Measurements from ENCODE around the gene GPR173.
A peak's percentile ranks its signal among the peaks of the same experiment; 100 is the strongest.

GPR173 gene, protein sequence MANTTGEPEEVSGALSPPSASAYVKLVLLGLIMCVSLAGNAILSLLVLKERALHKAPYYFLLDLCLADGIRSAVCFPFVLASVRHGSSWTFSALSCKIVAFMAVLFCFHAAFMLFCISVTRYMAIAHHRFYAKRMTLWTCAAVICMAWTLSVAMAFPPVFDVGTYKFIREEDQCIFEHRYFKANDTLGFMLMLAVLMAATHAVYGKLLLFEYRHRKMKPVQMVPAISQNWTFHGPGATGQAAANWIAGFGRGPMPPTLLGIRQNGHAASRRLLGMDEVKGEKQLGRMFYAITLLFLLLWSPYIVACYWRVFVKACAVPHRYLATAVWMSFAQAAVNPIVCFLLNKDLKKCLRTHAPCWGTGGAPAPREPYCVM

GRCh38 chrX:53048169-53049126 lies at the start of gene GPR173:
GPR173 (plus strand) TSS chrX:53048789; CDS start chrX:53076622, 27,833 bp downstream.
- FAIRE-seq = no peak
- no peak for TF ChIP-seq POLR2A (IDR thresholded peaks at IDR 0.05; ENCODE audit: low read depth, low read length)
- DNase-seq (ENCODE audit: insufficient read length, low spot score) = peak; percentile 14

GRCh38 chrX:53000447-53001135 lies 48.0 kb upstream of the GPR173 start:
- DNase-seq (ENCODE audit: insufficient read length, low spot score) (no peak), FAIRE-seq (no peak)
- TF ChIP-seq POLR2A (IDR thresholded peaks at IDR 0.05; ENCODE audit: low read depth, low read length) = no peak

DNA sequence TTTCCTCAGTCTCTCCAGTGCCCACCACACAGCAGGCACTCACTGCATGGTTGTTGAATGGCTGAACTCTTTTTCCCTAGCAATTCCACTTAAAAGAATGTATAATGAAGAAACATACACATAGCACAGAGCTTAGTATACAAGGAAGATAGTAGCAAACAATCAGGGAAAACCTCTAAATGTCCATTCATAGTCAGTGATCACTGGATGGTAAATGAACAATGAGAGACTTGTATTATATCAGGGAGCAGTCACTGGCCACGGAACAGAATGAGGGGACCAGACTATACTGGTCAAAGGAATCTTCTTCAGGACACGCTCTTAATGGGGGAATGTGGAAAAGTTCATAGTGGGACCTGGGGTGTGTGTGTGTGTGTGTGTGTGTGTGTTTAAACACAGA lies 46.6 kb upstream of the GPR173 start:
- no peak for TF ChIP-seq POLR2A (IDR thresholded peaks at IDR 0.05; ENCODE audit: low read depth, low read length)
- FAIRE-seq (no peak), DNase-seq (ENCODE audit: insufficient read length, low spot score) (no peak)

- no peak for FAIRE-seq
- DNase-seq (ENCODE audit: insufficient read length, low spot score) = no peak
- TF ChIP-seq POLR2A (IDR thresholded peaks at IDR 0.05; ENCODE audit: low read depth, low read length) = no peak
Measured at GRCh38 chrX:53003111-53003510, 45.5 kb upstream of the GPR173 start.

- FAIRE-seq (no peak), DNase-seq (ENCODE audit: insufficient read length, low spot score) (no peak)
- TF ChIP-seq POLR2A (IDR thresholded peaks at IDR 0.05; ENCODE audit: low read depth, low read length) = no peak
Measured at GRCh38 chrX:53004038-53004437, 44.6 kb upstream of the GPR173 start.

- no peak for TF ChIP-seq POLR2A (IDR thresholded peaks at IDR 0.05; ENCODE audit: low read depth, low read length)
- FAIRE-seq (no peak), DNase-seq (ENCODE audit: insufficient read length, low spot score) (no peak)
Measured at GRCh38 chrX:53004811-53005210, 43.8 kb upstream of the GPR173 start.

DNA sequence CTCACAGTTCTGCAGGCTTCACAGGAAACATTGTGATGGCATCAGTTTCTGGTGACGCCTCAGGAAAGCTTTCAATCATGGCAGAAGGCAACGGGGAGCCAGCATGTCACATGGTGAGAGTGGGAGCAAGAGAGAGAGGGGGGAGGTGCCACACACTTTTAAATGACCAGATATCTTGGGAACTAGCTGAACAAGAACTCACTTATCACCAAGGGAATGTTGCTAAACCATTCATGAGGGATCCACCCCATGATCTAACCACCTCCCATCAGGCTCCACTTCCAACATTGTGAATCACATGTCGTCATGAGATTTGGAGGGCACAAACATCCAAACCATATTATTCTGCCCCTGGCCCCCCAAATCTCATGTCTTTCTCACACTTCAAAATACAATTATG lies 43.3 kb upstream of the GPR173 start:
- no peak for TF ChIP-seq POLR2A (IDR thresholded peaks at IDR 0.05; ENCODE audit: low read depth, low read length)
- no peak for DNase-seq (ENCODE audit: insufficient read length, low spot score)
- no peak for FAIRE-seq

- no peak for DNase-seq (ENCODE audit: insufficient read length, low spot score)
- TF ChIP-seq POLR2A (IDR thresholded peaks at IDR 0.05; ENCODE audit: low read depth, low read length) = no peak
- FAIRE-seq = no peak
Measured at GRCh38 chrX:53009032-53009431, 39.6 kb upstream of the GPR173 start.

DNA sequence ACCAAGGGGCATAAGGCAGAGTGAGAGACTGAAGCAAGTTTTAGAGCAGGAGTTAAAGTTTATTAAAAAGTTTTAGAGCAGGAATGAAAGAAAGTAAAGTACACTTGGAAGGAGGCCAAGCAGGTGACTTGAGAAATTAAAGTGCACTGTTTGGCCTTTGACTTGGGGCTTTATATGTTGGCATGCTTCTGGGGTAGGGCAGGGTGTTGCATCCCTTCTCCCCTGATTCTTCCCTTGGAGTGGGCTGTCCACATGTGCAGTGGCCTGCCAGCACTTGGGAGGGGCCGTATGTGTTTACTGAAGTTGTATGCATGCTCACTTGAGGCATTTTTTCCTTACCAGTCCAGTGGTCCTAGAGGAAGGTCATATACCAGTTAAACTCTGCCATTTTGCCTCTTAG lies 35.3 kb upstream of the GPR173 start:
- no peak for DNase-seq (ENCODE audit: insufficient read length, low spot score)
- FAIRE-seq = no peak
- no peak for TF ChIP-seq POLR2A (IDR thresholded peaks at IDR 0.05; ENCODE audit: low read depth, low read length)

- TF ChIP-seq POLR2A (IDR thresholded peaks at IDR 0.05; ENCODE audit: low read depth, low read length) = no peak
- DNase-seq (ENCODE audit: insufficient read length, low spot score) = no peak
- no peak for FAIRE-seq
Measured at GRCh38 chrX:53018627-53019026, 30.0 kb upstream of the GPR173 start.

- no peak for TF ChIP-seq POLR2A (IDR thresholded peaks at IDR 0.05; ENCODE audit: low read depth, low read length)
- DNase-seq (ENCODE audit: insufficient read length, low spot score) (no peak), FAIRE-seq (no peak)
Measured at GRCh38 chrX:53022381-53022780, 26.2 kb upstream of the GPR173 start.

GRCh38 chrX:53028678-53029077 lies 19.9 kb upstream of the GPR173 start:
- no peak for DNase-seq (ENCODE audit: insufficient read length, low spot score)
- FAIRE-seq = no peak
- no peak for TF ChIP-seq POLR2A (IDR thresholded peaks at IDR 0.05; ENCODE audit: low read depth, low read length)

DNA sequence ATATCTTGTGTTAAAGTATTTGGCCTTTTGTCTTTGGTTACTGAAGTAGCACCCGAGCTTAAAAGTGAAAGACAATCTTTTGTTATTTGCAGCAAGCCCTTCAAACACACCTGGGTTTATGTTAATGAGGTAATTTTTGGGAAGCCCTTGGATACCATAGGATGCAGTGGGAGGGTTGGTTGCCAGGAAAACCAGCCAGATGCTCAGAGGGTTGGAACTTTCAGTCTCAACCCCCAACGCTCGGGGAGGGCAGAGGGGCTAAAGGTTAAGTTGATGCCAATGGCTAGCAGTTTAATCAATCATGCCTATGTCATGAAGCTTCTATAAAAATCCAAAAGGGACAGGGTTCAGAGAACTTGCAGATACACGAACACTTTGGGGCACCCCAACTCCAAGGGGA lies 17.2 kb upstream of the GPR173 start:
- no peak for DNase-seq (ENCODE audit: insufficient read length, low spot score)
- TF ChIP-seq POLR2A (IDR thresholded peaks at IDR 0.05; ENCODE audit: low read depth, low read length) = no peak
- no peak for FAIRE-seq

DNA sequence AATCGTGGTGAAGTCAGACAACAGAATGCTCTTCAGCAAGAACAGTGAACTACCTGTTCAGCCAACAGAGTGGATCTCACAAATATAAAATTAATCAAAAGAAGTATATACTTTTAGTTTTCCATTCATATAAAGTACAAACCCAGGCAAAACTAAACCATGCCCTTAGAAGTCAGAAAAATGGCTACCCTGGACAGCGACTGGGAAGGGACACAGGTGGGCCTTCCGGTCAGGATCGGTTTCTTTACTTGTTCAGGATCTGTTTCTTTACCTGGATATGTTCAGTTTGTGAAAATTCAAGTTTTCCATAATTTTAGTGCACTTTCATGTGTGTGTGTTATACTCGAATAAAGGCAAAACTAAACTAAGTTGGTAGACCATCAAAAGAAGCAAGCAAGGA lies 12.4 kb upstream of the GPR173 start:
- TF ChIP-seq POLR2A (IDR thresholded peaks at IDR 0.05; ENCODE audit: low read depth, low read length) = no peak
- DNase-seq (ENCODE audit: insufficient read length, low spot score) (no peak), FAIRE-seq (no peak)
